KOPT-K1 (cell line): ENCODE data around the gene FOXJ3.

Experiments
- H3K27ac ChIP-seq: fragments of 200-600 bp; sonication (generic); 2 replicates; pipeline ENCODE4 v1.5.1; 2016; ENCODE audit warnings: antibody characterized with exemption, mild to moderate bottlenecking, low read depth, low read length; ENCODE audit not compliant: poor library complexity, severe bottlenecking
- H3K36me3 ChIP-seq: fragments of 200-600 bp; sonication (generic); 2 replicates; pipeline ENCODE4 v1.5.1; 2017; ENCODE audit warnings: antibody characterized with exemption, mild to moderate bottlenecking, low read length, moderate library complexity; ENCODE audit not compliant: insufficient read depth
- H3K9me3 ChIP-seq: fragments of 200-600 bp; sonication (generic); 2 replicates; pipeline ENCODE4 v1.5.1; 2017; ENCODE audit warnings: antibody characterized with exemption, low read length, mild to moderate bottlenecking; ENCODE audit not compliant: insufficient read depth, poor library complexity, severe bottlenecking

FOXJ3 gene

GRCh38 chr1:42137766-42138165 is 197.3 kb downstream of the FOXJ3 start:
- Histone ChIP-seq H3K27ac (no peak overlapping the region), H3K9me3 (no peaks in the 10 kb centered on the region), H3K36me3 (no peaks in the 10 kb centered on the region)

GRCh38 chr1:42136466-42136865 is 198.6 kb downstream of the FOXJ3 start:
- no peaks in the 10 kb centered on the region for H3K36me3 ChIP-seq
- H3K27ac ChIP-seq = no peak overlapping the region
- no peaks in the 10 kb centered on the region for H3K9me3 ChIP-seq

DNA sequence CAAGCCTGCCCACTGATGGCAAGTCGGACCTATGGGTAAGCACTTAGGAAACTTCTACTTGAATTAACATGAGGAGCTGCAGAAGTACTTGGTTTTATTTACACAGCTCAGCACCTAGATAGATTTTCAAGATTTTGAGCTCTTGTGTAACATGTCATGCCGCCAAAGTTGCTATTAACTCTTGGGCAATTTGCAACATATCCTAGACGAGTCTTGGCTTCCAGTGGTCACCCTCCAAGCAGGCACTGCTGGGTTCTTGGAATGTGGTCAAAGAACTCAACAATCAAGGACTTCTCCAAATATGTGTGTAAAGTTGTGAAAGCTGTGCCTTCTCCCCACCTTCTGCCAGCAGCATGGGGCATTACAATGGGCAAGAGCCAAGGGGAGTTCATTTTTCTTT is 199.6 kb downstream of the FOXJ3 start:
- no peak overlapping the region for H3K27ac ChIP-seq
- H3K36me3 ChIP-seq = no peaks in the 10 kb centered on the region
- no peaks in the 10 kb centered on the region for H3K9me3 ChIP-seq

- Histone ChIP-seq H3K36me3 (no peaks in the 10 kb centered on the region), H3K9me3 (no peaks in the 10 kb centered on the region), H3K27ac (no peak overlapping the region)
These were observed 201.1 kb downstream of the FOXJ3 start for GRCh38 chr1:42133809-42134526.

DNA sequence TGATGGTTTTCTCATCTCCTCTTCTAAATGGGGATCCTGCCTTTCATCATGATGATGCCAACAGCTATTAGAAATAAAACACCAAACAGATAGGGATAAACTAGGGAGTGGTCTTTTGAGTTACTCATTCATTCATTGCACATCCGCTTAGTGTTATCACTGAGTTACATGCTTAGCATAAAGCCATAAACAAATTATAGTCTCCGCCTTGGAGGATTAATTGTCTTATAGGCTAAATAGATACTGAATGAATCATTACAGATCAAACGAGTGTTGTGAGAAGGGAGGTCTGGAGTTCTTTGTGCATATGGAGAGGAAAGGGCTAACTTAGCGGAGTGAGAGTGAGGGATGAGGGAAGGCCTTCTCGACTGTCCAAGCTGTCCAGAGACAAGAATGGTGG is 201.6 kb downstream of the FOXJ3 start:
- Histone ChIP-seq H3K27ac (no peak overlapping the region), H3K9me3 (no peaks in the 10 kb centered on the region), H3K36me3 (no peaks in the 10 kb centered on the region)

DNA sequence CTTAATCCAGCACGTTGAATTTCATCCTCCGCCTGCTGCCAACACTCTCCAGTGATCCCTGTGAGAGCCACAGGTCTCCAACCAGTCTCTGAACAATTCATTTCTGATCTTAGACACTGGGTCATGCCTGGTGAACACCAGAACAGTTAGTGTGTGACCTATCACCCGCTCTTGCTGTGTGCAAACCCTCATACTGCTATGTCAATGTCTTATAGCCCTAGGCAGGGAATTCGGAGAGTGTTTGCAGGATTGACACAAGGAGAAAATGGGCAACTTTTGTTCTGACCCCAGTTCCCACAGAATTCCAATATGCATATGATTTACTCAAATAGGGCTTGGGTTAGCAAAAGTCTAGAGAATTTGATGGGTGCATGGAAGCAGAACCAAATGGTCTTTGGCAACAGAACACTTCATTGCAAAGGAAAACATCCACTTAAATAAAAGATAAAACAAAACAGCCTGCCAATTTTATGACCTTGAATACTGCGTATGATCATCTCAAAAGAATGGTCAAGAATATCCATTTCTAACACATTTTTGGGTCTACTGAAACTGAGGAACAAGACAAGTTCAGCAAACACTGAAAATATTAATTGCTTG is 204.9 kb downstream of the FOXJ3 start:
- Histone ChIP-seq H3K27ac (no peak overlapping the region), H3K9me3 (no peaks in the 10 kb centered on the region), H3K36me3 (no peaks in the 10 kb centered on the region)

DNA sequence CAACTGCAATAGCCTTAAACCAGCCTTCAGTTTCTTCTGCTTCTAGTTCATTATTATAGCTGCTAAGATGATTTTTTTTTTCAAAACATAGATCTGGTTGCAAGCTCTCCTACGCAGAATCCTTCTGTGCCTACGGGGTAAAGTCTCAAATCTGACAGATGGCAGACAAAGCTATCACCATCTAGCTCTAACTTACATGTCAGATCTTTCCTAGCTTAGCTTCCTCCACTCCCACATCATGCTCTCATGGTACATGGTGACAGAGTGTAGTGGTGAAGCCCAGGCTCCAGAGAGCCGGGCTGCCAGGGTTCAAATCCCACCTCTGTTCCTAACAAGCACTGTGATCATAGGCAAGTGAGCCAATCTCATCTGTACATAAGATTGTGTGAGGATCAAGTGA is 206.1 kb downstream of the FOXJ3 start:
- Histone ChIP-seq H3K9me3 (no peaks in the 10 kb centered on the region), H3K27ac (no peak overlapping the region)

DNA sequence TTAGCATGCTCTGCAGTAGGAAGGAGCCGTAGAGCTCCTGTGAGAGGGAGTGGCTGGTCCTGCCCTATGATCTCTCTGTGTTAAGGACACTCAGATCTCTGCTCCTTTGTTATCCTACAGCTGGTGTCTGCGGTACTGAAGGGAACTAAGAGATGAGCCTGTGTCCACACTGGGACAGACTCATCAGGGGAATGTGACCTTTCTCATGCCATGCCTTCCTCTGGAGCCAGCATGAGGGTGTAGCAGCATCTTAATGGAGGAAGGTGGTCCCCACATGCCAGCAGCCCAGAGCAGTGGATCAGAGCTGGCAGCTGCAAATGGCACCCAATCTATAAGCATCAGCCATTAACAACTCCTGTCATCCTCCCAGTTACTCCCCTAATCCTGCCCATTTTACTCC is 206.5 kb downstream of the FOXJ3 start:
- H3K9me3 ChIP-seq = no peaks in the 10 kb centered on the region
- no peak overlapping the region for H3K27ac ChIP-seq
- H3K36me3 ChIP-seq = no peaks in the 10 kb centered on the region

More for the DNA sequence above, 206.1 kb downstream of the FOXJ3 start:
- H3K36me3 ChIP-seq = no peaks in the 10 kb centered on the region

DNA sequence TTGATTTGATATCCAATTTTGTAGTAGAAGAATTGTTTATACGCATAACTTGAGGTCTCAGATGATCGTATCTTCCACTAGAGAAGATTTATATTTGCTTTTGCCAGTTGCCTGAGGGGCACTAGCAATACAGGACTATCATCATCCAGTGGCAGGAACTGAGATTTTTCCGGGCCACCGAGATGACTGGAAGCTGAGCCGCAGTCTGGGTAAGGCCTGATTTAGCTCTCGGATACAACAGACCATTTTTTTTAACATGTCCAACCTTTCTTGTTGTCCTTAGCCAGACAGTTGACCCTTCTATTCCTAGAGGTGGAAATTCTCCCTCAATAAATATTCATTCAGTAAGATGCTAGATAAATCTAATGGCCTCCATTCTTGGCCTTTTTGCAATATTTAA is 207.3 kb downstream of the FOXJ3 start:
- no peaks in the 10 kb centered on the region for H3K9me3 ChIP-seq
- H3K27ac ChIP-seq = no peak overlapping the region
- no peaks in the 10 kb centered on the region for H3K36me3 ChIP-seq
